Measurements from ENCODE around the gene CDH4. TPM values are rescaled to one million over a fixed set of nuclear protein-coding genes. Genes with fewer than 3 reads are reported as not detected.

Gene CDH4
- total RNA-seq, 2 donors from 2014 or later = not detected

GRCh38 chr20:61482056-61482887 lies 230.2 kb downstream of the CDH4 start:
- DNase-seq (ENCODE audit: low spot score) (no peak), ATAC-seq (no peak)
- Mint-ChIP-seq H3K27me3 (peaks cover 0 to 7% of the 10 kb centered on the region in 2 donors), H3K4me1 (ENCODE audit: low read depth in 2 of 2) (no peaks in the 10 kb centered on the region), H3K36me3 (no peaks in the 10 kb centered on the region), H3K27ac (no peak overlapping the region), H3K4me3 (no peak overlapping the region), H3K9me3 (no peaks in the 10 kb centered on the region)

GRCh38 chr20:61482901-61483300 lies 230.8 kb downstream of the CDH4 start:
- ATAC-seq (no peak), DNase-seq (ENCODE audit: low spot score) (no peak)
- Mint-ChIP-seq H3K4me3 (no peak overlapping the region), H3K9me3 (no peaks in the 10 kb centered on the region), H3K36me3 (no peaks in the 10 kb centered on the region), H3K4me1 (ENCODE audit: low read depth in 2 of 2) (no peaks in the 10 kb centered on the region), H3K27ac (no peak overlapping the region), H3K27me3 (peaks cover 0 to 2% of the 10 kb centered on the region in 2 donors)

GRCh38 chr20:61483336-61484067 lies 231.4 kb downstream of the CDH4 start:
- Mint-ChIP-seq H3K27me3 (no peaks in the 10 kb centered on the region), H3K9me3 (no peaks in the 10 kb centered on the region), H3K27ac (no peak overlapping the region), H3K36me3 (no peaks in the 10 kb centered on the region), H3K4me3 (no peak overlapping the region), H3K4me1 (ENCODE audit: low read depth in 2 of 2) (no peaks in the 10 kb centered on the region)
- no peak for ATAC-seq
- no peak for DNase-seq (ENCODE audit: low spot score)

- Mint-ChIP-seq H3K4me3 (no peak overlapping the region), H3K27ac (no peak overlapping the region), H3K36me3 (no peaks in the 10 kb centered on the region), H3K27me3 (no peaks in the 10 kb centered on the region), H3K9me3 (no peaks in the 10 kb centered on the region), H3K4me1 (ENCODE audit: low read depth in 2 of 2) (no peaks in the 10 kb centered on the region)
- ATAC-seq = peak in 1 of 2 donors; percentile 28
- DNase-seq (ENCODE audit: low spot score) = no peak
These were observed 234.1 kb downstream of the CDH4 start for GRCh38 chr20:61486198-61486597.

- Mint-ChIP-seq H3K27ac (no peak overlapping the region), H3K9me3 (no peaks in the 10 kb centered on the region), H3K4me3 (no peak overlapping the region), H3K36me3 (no peaks in the 10 kb centered on the region), H3K27me3 (no peaks in the 10 kb centered on the region), H3K4me1 (ENCODE audit: low read depth in 2 of 2) (no peaks in the 10 kb centered on the region)
- no peak for DNase-seq (ENCODE audit: low spot score)
- no peak for ATAC-seq
These were observed 235.4 kb downstream of the CDH4 start for GRCh38 chr20:61487346-61487996.

- H3K4me3 Mint-ChIP-seq = no peak overlapping the region
- no peak for ATAC-seq
- no peaks in the 10 kb centered on the region for H3K36me3 Mint-ChIP-seq
- H3K27me3 Mint-ChIP-seq = no peaks in the 10 kb centered on the region
- H3K9me3 Mint-ChIP-seq = no peaks in the 10 kb centered on the region
- no peaks in the 10 kb centered on the region for H3K4me1 Mint-ChIP-seq (ENCODE audit: low read depth in 2 of 2)
- H3K27ac Mint-ChIP-seq = no peak overlapping the region
- DNase-seq (ENCODE audit: low spot score) = no peak
These were observed 235.9 kb downstream of the CDH4 start for GRCh38 chr20:61487997-61488371.

GRCh38 chr20:61490721-61491120 lies 238.7 kb downstream of the CDH4 start:
- Mint-ChIP-seq H3K36me3 (no peaks in the 10 kb centered on the region), H3K9me3 (no peaks in the 10 kb centered on the region), H3K27me3 (no peaks in the 10 kb centered on the region), H3K27ac (no peak overlapping the region), H3K4me3 (no peak overlapping the region), H3K4me1 (ENCODE audit: low read depth in 2 of 2) (no peaks in the 10 kb centered on the region)
- no peak for ATAC-seq
- no peak for DNase-seq (ENCODE audit: low spot score)

GRCh38 chr20:61492065-61492464 lies 240.0 kb downstream of the CDH4 start:
- no peaks in the 10 kb centered on the region for H3K9me3 Mint-ChIP-seq
- no peaks in the 10 kb centered on the region for H3K4me1 Mint-ChIP-seq (ENCODE audit: low read depth in 2 of 2)
- no peak for ATAC-seq
- H3K27ac Mint-ChIP-seq = no peak overlapping the region
- no peaks in the 10 kb centered on the region for H3K36me3 Mint-ChIP-seq
- no peak overlapping the region for H3K4me3 Mint-ChIP-seq
- no peak for DNase-seq (ENCODE audit: low spot score)
- peaks cover 0 to 8% of the 10 kb centered on the region in 2 donors for H3K27me3 Mint-ChIP-seq

- H3K27me3 Mint-ChIP-seq = peaks cover 0 to 13% of the 10 kb centered on the region in 2 donors
- no peak overlapping the region for H3K27ac Mint-ChIP-seq
- H3K36me3 Mint-ChIP-seq = no peaks in the 10 kb centered on the region
- no peaks in the 10 kb centered on the region for H3K4me1 Mint-ChIP-seq (ENCODE audit: low read depth in 2 of 2)
- ATAC-seq = no peak
- H3K9me3 Mint-ChIP-seq = no peaks in the 10 kb centered on the region
- H3K4me3 Mint-ChIP-seq = no peak overlapping the region
- DNase-seq (ENCODE audit: low spot score) = no peak
These were observed 241.8 kb downstream of the CDH4 start for GRCh38 chr20:61493798-61494305.

- Mint-ChIP-seq H3K27me3 (peaks cover 0 to 13% of the 10 kb centered on the region in 2 donors), H3K4me1 (ENCODE audit: low read depth in 2 of 2) (no peaks in the 10 kb centered on the region), H3K36me3 (no peaks in the 10 kb centered on the region), H3K9me3 (no peaks in the 10 kb centered on the region), H3K4me3 (no peak overlapping the region), H3K27ac (no peak overlapping the region)
- DNase-seq (ENCODE audit: low spot score) (no peak), ATAC-seq (no peak)
These were observed 242.9 kb downstream of the CDH4 start for GRCh38 chr20:61494763-61495575.

- ATAC-seq = no peak
- H3K4me3 Mint-ChIP-seq = no peak overlapping the region
- H3K36me3 Mint-ChIP-seq = no peaks in the 10 kb centered on the region
- no peaks in the 10 kb centered on the region for H3K4me1 Mint-ChIP-seq (ENCODE audit: low read depth in 2 of 2)
- peaks cover 0 to 13% of the 10 kb centered on the region in 2 donors for H3K27me3 Mint-ChIP-seq
- H3K9me3 Mint-ChIP-seq = no peaks in the 10 kb centered on the region
- H3K27ac Mint-ChIP-seq = no peak overlapping the region
- no peak for DNase-seq (ENCODE audit: low spot score)
These were observed 245.1 kb downstream of the CDH4 start for GRCh38 chr20:61497029-61497627.

GRCh38 chr20:61499859-61500554 lies 247.9 kb downstream of the CDH4 start:
- ATAC-seq = no peak
- Mint-ChIP-seq H3K27ac (no peak overlapping the region), H3K4me3 (no peak overlapping the region), H3K27me3 (peaks cover 0 to 13% of the 10 kb centered on the region in 2 donors), H3K36me3 (no peaks in the 10 kb centered on the region), H3K4me1 (ENCODE audit: low read depth in 2 of 2) (no peaks in the 10 kb centered on the region), H3K9me3 (no peaks in the 10 kb centered on the region)
- DNase-seq (ENCODE audit: low spot score) = no peak

Measured in natural killer cell treated with Interleukin-12 subunit alpha and Interleukin-12 subunit beta and Interleukin-15 and Interleukin-18, amount 100 ng/mL, for 72 hours (primary cell).